HG02623 (cell line): ENCODE measurements around the gene CACNA2D4.

Experiments used
- ATAC-seq: cut with Tn5 transposase; IDR thresholded peaks from one replicate; pipeline ENCODE4 v1.9.1; 2021; ENCODE audit warnings: moderate library complexity; ENCODE audit not compliant: unreplicated experiment

The CACNA2D4 gene

GRCh38 chr12:1886396-1887008, 31.9 kb downstream of the CACNA2D4 start:
- ATAC-seq, result no peak

- ATAC-seq, result no peak
Observed at GRCh38 chr12:1885599-1886245, 32.7 kb downstream of the CACNA2D4 start.

GRCh38 chr12:1885082-1885596, 33.3 kb downstream of the CACNA2D4 start:
- no peak for ATAC-seq

DNA sequence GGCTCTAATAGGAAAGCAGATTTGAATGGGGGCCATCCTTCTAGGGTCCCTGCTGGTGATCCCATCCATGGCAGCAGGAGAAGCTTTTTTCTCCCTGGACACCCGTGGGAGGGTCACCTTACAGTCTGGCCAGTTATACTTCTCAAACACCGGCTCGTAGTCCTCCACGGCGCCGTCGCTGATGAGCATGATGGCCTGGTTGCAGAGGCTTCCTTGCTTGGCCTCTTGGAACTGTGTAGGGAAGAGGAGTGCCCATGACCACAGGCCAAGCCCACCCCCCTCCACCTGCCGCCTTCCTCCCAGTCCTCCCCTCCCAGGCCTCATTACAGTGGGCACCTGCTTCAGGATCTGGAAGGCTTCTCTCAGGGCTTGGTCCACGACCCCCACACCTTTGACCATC, 33.8 kb downstream of the CACNA2D4 start:
- ATAC-seq, result no peak

- no peak for ATAC-seq
Observed at GRCh38 chr12:1883513-1883912, 34.9 kb downstream of the CACNA2D4 start.

- no peak for ATAC-seq
Observed at GRCh38 chr12:1882850-1883470, 35.5 kb downstream of the CACNA2D4 start.

DNA sequence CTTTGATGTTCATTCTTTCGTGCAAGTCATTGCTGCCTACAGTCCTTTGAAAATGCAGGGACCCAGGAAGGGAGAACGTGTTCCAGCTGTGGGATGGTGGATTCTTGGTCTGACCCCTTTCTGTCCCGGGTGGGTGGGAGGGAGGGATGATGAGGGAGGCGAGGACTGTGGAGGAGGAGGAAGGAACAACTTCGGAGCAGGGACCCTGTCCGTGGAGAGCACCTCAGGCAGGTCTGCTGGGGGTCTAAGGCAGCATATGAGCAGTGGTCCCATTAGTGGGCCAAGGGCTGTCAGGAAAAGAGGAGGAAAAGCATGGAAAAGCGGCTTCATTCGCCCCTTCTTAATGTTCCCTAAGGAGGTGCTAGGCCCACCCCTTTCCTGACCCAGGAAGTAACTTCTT, 36.0 kb downstream of the CACNA2D4 start:
- no peak for ATAC-seq

GRCh38 chr12:1881936-1882335, 36.5 kb downstream of the CACNA2D4 start:
- no peak for ATAC-seq

DNA sequence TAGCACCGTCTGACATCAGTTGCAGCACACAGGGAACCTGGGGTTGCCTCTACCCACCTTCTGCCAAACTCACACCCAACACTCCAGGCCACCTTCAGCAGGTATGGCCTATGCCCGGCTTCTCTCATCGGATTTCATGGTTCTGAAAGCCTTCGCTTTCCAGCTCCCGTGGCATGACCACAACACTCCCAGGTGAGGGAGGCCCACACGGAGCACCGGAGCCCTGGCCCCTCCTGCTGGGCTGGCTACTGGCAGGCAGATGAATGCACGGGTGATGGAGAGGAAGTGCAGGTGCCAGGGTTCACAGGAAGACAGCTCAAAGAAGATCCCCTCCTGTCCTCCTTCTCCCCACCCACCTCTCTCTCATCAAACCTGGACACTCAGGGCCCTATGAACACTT, 37.2 kb downstream of the CACNA2D4 start:
- no peak for ATAC-seq

GRCh38 chr12:1880876-1881275, 37.6 kb downstream of the CACNA2D4 start:
- ATAC-seq, result no peak

GRCh38 chr12:1880153-1880845, 38.2 kb downstream of the CACNA2D4 start:
- no peak for ATAC-seq

- ATAC-seq, result no peak
Observed at GRCh38 chr12:1879633-1880032, 38.8 kb downstream of the CACNA2D4 start.

DNA sequence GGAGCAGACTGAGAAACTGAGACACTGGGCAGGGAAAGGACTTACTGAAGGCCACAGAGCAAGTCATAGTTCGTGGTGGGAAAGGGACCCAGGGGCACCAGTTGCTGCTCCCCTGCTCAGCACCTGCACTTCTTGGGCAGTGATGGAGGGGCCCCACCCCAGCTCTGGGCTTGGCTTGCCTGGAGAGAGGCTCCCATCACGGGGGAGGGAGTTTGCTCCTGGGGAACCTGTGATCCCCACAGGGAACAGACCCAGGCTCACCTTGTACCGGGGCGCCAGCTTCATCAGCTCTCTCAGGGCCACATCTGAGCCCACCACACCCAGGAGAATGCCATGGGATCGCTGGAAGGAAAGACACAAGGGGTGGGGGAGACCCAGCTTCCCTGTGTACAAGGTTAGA, 39.8 kb downstream of the CACNA2D4 start:
- ATAC-seq, result no peak

DNA sequence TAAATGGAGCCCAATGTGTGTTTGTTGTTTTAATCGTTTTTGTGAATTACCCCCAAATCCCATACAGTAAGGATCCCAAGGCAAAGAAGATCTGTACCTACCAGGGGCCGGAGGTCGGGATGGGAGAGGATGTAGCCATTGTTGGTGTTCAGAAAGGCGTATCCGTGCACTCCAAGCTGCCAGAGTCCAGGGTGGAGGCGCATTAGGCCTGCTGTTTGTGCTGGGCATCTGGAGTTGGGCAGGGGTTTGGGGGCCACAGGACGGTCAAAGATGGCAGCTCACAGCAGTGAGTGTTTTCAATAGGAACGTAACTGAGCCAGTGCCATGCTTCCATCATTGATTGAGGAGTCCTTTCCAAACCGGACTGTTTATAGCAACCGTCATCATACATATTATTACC, 40.2 kb downstream of the CACNA2D4 start:
- no peak for ATAC-seq

DNA sequence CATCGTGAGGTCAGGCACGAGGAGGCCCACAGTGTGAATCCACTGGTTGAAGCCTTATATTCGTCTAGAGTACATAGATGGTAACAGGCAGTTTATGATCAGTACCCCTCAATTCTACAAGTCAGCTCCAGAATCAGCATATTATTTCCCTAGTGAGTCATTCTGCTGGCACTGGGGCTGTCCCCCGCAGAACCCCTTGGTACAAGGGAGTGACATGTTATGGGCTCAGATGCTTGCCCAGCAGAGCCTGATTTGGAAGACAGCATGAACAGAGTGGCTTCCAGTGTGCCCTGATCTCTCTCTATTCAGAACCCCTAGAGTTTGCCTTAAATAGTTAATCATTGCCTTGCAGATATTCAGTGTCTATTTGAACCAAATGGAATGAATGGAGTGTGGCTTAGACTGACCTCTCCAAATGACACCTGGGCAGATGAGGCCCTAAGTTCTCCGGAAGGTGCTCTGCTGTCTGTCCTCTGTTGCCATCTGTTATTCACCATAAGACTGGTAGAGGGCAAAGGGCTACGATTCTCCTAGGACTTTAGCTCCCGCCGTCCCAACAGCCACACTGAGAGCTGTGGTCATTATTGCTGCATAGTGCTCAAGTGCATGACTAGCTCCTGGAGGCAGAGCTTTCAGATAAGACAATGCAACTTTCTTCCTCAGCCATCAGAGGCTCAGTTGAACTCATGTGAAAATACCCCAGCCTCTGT, 41.1 kb downstream of the CACNA2D4 start:
- no peak for ATAC-seq

- ATAC-seq, result no peak
Observed at GRCh38 chr12:1876086-1876485, 42.4 kb downstream of the CACNA2D4 start.

GRCh38 chr12:1875608-1876007, 42.8 kb downstream of the CACNA2D4 start:
- ATAC-seq, result no peak

GRCh38 chr12:1873531-1874510, 44.6 kb downstream of the CACNA2D4 start:
- ATAC-seq, result no peak

DNA sequence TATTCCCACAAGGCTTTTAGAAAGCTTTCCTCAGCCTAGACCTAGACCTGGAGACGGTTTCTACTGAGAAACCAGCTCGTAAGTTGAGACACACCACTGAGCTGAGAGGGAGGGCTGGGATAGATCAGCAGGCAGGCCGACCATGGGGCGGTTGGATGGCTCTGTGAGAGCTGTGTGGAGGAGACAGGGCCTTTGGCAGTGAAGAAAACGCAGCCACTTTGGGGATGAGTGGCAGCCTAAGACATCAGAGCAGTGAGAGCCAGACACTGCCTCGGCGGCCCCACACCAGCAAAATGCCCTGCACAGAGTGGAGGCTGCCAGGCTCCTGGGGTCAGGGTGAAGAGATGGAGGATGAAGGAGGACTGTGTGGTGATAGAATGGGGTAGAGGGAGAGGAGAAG, 46.0 kb downstream of the CACNA2D4 start:
- no peak for ATAC-seq

DNA sequence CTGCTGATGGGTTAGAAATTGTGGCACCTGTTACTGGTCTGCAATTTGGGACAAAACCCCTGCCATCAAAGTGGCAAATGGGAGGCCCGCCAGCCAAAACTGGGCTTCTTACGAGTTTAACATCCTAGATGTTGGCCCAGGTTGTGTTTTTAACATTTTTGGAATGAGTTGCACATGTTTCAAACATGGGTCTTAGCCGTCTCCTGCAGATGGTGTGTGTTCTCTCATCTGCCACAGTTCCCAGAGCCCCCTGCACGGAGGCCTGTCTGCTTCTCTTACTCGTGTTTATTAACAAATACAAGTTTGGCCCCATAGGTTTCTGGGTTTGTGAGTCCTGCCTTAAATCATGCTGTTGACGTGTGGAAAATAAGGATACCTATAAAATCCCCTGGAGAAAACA, 46.5 kb downstream of the CACNA2D4 start:
- ATAC-seq, result no peak
